Endothelial cell of umbilical vein (primary cell): Measurements from ENCODE around the gene EXOSC2. TPM values are rescaled to one million over a fixed set of nuclear protein-coding genes. Genes with fewer than 3 reads are reported as not detected.

Experiments used
- BruUV-seq: library from RNA; stranded (reverse); fragments of 400-500 nt; replicated peaks from 2 replicates; lab custom pipeline; 2021; lab: Mats Ljungman, UMichigan
- CTCF ChIA-PET: fragments of 300-600, 350-600 bp; sonication (Branson Sonifier 250); formaldehyde crosslinking; loops from one replicate; lab custom pipeline; 2021; ENCODE audit warnings: antibody characterized with exemption, inconsistent platforms; lab: Charles Lee
- POLR2A ChIA-PET: fragments of 300-600, 350-600 bp; sonication (Branson Sonifier 250); formaldehyde crosslinking; loops from one replicate; lab custom pipeline; 2021; ENCODE audit warnings: antibody characterized with exemption, inconsistent platforms; lab: Charles Lee
- DNase-seq: peaks from one replicate; pipeline ENCODE4 v3.0.0-alpha.2; 2011; ENCODE audit warnings: low read depth, low spot score
- FAIRE-seq: peaks from 2 replicates; lab custom pipeline; 2011; peaks lifted over from hg19 to GRCh38; lab: Jason Lieb, UNC
- H2AFZ ChIP-seq: 2 replicates; pipeline ENCODE4 v1.6.0; 2012; ENCODE audit warnings: low read depth, low read length, control low read depth, inconsistent platforms
- H3K27ac ChIP-seq: 2 replicates; pipeline ENCODE4 v1.5.1; 2011; ENCODE audit warnings: low read depth, mild to moderate bottlenecking, control low read depth, low read length, moderate library complexity; ENCODE audit not compliant: insufficient read depth
- H3K27me3 ChIP-seq, 2 experiments: 2 replicates each; pipeline versions ENCODE4 v1.6.0 to v1.6.1; 2011; ENCODE audit warnings: low read length in 2 of 2, mixed read lengths in 1 of 2; ENCODE audit not compliant: control insufficient read depth in 2 of 2, insufficient read depth in 2 of 2
- H3K36me3 ChIP-seq, 2 experiments: 2 replicates in 1 of 2; 3 replicates in 1 of 2; pipeline ENCODE4 v1.5.1; 2011; ENCODE audit warnings: low read length in 2 of 2, mild to moderate bottlenecking in 1 of 2, moderate library complexity in 1 of 2; ENCODE audit not compliant: control insufficient read depth in 2 of 2, insufficient read depth in 2 of 2; ENCODE audit errors: extremely low read depth in 1 of 2
- H3K4me1 ChIP-seq: 3 replicates; pipeline ENCODE4 v1.5.1; 2011; ENCODE audit warnings: mild to moderate bottlenecking, low read length; ENCODE audit not compliant: control insufficient read depth, insufficient read depth; ENCODE audit errors: extremely low read depth
- H3K4me2 ChIP-seq: 2 replicates; pipeline ENCODE4 v1.6.1; 2011; ENCODE audit warnings: low read length, control low read depth, mixed read lengths; ENCODE audit not compliant: insufficient read depth
- H3K4me3 ChIP-seq, 3 experiments: fragments of 200-600 bp in 1 of 3; sonication (generic), shearing (Covaris generic) in 1 of 3; replicated peaks in 1 of 3; 2 replicates each; pipeline ENCODE4 v1.5.1; 2011 to 2016; ENCODE audit warnings: control low read depth in 3 of 3, low read length in 3 of 3, mild to moderate bottlenecking in 2 of 3, inconsistent platforms in 1 of 3, low read depth in 1 of 3, moderate library complexity in 1 of 3; ENCODE audit not compliant: insufficient read depth in 1 of 3
- H3K79me2 ChIP-seq: 2 replicates; pipeline ENCODE4 v1.6.0; 2012; ENCODE audit warnings: low read length, inconsistent platforms; ENCODE audit not compliant: control insufficient read depth, insufficient read depth
- H3K9ac ChIP-seq: replicated peaks from 2 replicates; pipeline ENCODE3; 2011; ENCODE audit warnings: low read length, control low read depth; ENCODE audit not compliant: insufficient read depth; ENCODE audit errors: extremely low read depth
- H3K9me1 ChIP-seq: replicated peaks from 3 replicates; pipeline ENCODE4 v1.6.0; 2011; ENCODE audit warnings: mild to moderate bottlenecking, low read length; ENCODE audit not compliant: control insufficient read depth, insufficient read depth; ENCODE audit errors: extremely low read depth
- H3K9me3 ChIP-seq: replicated peaks from 2 replicates; pipeline ENCODE4 v1.5.1; 2012; ENCODE audit warnings: low read length, inconsistent platforms; ENCODE audit not compliant: control insufficient read depth, insufficient read depth
- H4K20me1 ChIP-seq: replicated peaks from 2 replicates; pipeline ENCODE3; 2011; ENCODE audit warnings: mild to moderate bottlenecking, low read length; ENCODE audit not compliant: control insufficient read depth, insufficient read depth; ENCODE audit errors: extremely low read depth
- EZH2 ChIP-seq: IDR thresholded peaks from 2 replicates; pipeline ENCODE4 v1.6.1; 2012; ENCODE audit warnings: borderline replicate concordance, low read depth, mild to moderate bottlenecking, moderate library complexity, low read length, inconsistent platforms; ENCODE audit not compliant: severe bottlenecking
- FOS ChIP-seq: IDR thresholded peaks from 2 replicates; pipeline ENCODE4 v1.6.1; 2011; ENCODE audit warnings: mild to moderate bottlenecking, low read length, moderate library complexity, borderline replicate concordance; ENCODE audit not compliant: insufficient read depth
- GATA2 ChIP-seq: IDR thresholded peaks from 2 replicates; pipeline ENCODE4 v1.7.0; 2011; ENCODE audit warnings: low read depth, mild to moderate bottlenecking, moderate library complexity, mixed read lengths, low read length; ENCODE audit not compliant: insufficient read length, insufficient read depth
- JUN ChIP-seq: IDR thresholded peaks from 2 replicates; pipeline ENCODE4 v1.6.1; 2011; ENCODE audit warnings: borderline replicate concordance, low read depth; ENCODE audit not compliant: insufficient read length, insufficient read depth
- MYC ChIP-seq: IDR thresholded peaks from one replicate; pipeline ENCODE4 v1.6.1; 2011; ENCODE audit warnings: mild to moderate bottlenecking, low read depth, low read length
- POLR2A ChIP-seq: IDR thresholded peaks from 2 replicates; pipeline ENCODE4 v1.6.1; 2012; ENCODE audit warnings: low read depth, mild to moderate bottlenecking, control low read depth, low read length
- POLR2AphosphoS5 ChIP-seq: IDR thresholded peaks from 2 replicates; pipeline ENCODE4 v1.6.1; 2012; ENCODE audit warnings: low read depth, mild to moderate bottlenecking, control low read depth, low read length, moderate library complexity; ENCODE audit not compliant: insufficient read depth
- dilution Hi-C: fragments of 300-500 bp; cut with MboI; formaldehyde crosslinking; loops from one replicate; pipeline ENCODE4 v1.15.0; 2019; ENCODE audit warnings: low sequenced_read_pairs; ENCODE audit not compliant: extremely low pct_ligation_motif_present
- intact Hi-C: fragments of 100-400 bp; cut with micrococcal nuclease; formaldehyde crosslinking; loops from one replicate; pipeline ENCODE4 v1.10.0; 2022
- polyA plus RNA-seq, 4 experiments: library from polyadenylated mRNA; depleted of rRNA in 3 of 4; stranded (reverse) in 3 of 4; unstranded in 1 of 4; fragments of >200 nt; gene quantifications; 2 replicates each; pipeline versions ENCODE4 v1.2.1 to v1.2.3, GENCODE V29; 2011 to 2012; ENCODE audit warnings: missing spikeins in 1 of 4
- total RNA-seq: library from RNA; stranded (reverse); gene quantifications from 2 replicates; pipeline ENCODE4 v1.2.3, GENCODE V29; 2021
- TF ChIP-seq, protein P1 (sequence below), 2 donors: IDR thresholded peaks; 1 replicate in 1 of 2; 2 replicates in 1 of 2; pipeline ENCODE4 v1.5.1; 2011; ENCODE audit warnings: low read length in 2 of 2, mild to moderate bottlenecking in 2 of 2, moderate library complexity in 2 of 2, control low read depth in 1 of 2, inconsistent platforms in 1 of 2, low read depth in 1 of 2; ENCODE audit not compliant: insufficient read depth in 1 of 2; ENCODE audit errors: extremely low read depth in 1 of 2
- TF ChIP-seq, protein P2 (sequence below): IDR thresholded peaks from 2 replicates; pipeline ENCODE4 v1.6.1; 2011; ENCODE audit not compliant: insufficient read depth, insufficient read length

The EXOSC2 gene
- total and polyA plus RNA-seq, 2 donors (not counting 3 experiments of a cell fraction or from before 2014, with no cell fraction given), result 25.5 to 44.4 TPM

DNA sequence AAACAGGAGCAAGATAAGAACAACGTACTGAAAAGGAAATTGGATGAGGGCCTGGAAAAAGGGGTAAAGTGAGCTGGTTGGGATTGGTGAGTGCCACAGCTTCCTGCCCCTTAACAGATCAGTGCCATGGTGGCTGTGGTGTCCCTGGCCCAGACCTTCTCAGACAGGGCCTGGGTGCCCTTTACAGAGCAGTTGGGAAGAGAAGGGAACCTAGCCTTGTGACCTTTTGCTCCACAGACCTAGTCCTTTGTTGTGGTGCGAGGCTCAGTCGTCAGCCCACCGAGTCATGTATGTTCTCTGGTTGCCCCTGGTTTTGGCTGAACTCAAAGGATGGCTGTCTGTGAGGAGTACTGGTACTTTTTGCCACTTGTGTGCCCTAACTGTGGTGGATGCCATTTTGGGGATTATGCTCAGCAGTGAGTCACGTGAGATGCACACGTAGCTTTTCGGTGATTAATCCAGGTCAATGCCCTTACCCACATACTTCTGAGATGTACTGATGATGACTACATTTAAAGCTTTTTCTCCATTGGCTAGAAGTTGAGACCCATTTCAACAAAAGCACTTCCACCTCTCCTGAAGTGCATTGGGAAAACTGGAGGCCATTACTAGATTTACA, 48.4 kb downstream of the EXOSC2 start:
- H3K4me1 ChIP-seq, result peaks cover 19% of the 10 kb centered on the region
- no peak for FAIRE-seq
- H3K9me1 ChIP-seq, result no peaks in the 10 kb centered on the region
- no peak for DNase-seq
- no peak overlapping the region for H3K27ac ChIP-seq
- H3K27me3 ChIP-seq, result no peaks in the 10 kb centered on the region
- peak; percentile 48 for TF ChIP-seq JUN
- TF ChIP-seq FOS, result no peak
- H3K79me2 ChIP-seq, result peaks cover 49% of the 10 kb centered on the region
- H3K4me2 ChIP-seq, result no peak overlapping the region
- intact Hi-C loops, result no loop called here
- BruUV-seq, result no TSS peak
- H3K9me3 ChIP-seq, result no peaks in the 10 kb centered on the region
- no peak overlapping the region for H2AFZ ChIP-seq
- dilution Hi-C loops, result no loop called here
- no peak overlapping the region for H3K9ac ChIP-seq
- no peak overlapping the region for H3K4me3 ChIP-seq
- CTCF ChIA-PET, result interaction anchor here (0.6 to 1.8 kb wide), 5 partner anchors 10 to 128 kb away, joined by 3 to 8 read pairs (median 4); no protein-coding TSS in a partner anchor
- POLR2A ChIA-PET, result no interaction called here
- no peaks in the 10 kb centered on the region for H4K20me1 ChIP-seq
- H3K36me3 ChIP-seq, result no peaks in the 10 kb centered on the region

DNA sequence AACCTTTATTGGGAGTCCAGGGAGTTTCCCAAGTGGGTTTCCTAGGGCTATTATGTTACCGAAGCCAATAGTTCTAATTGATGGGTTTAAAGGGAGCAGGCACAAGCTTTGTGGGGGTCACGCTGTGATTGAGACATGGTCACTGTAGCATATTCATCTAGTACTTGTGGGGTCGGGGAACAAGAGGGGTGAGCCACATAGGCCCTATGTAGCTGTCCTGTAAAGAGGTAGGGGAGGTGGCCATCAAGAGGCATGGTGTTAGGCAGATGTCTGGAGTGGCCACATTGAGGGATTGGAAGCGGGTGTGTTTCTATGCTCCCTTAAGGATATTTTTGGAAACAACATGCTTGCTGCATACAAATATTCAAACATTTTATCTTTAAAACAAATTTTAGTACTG, 50.1 kb downstream of the EXOSC2 start:
- DNase-seq, result no peak
- BruUV-seq, result no TSS peak
- FAIRE-seq, result no peak
- H3K79me2 ChIP-seq, result peaks cover 54% of the 10 kb centered on the region
- no peak overlapping the region for H3K9ac ChIP-seq
- no peaks in the 10 kb centered on the region for H3K9me3 ChIP-seq
- TF ChIP-seq, protein P1, sequence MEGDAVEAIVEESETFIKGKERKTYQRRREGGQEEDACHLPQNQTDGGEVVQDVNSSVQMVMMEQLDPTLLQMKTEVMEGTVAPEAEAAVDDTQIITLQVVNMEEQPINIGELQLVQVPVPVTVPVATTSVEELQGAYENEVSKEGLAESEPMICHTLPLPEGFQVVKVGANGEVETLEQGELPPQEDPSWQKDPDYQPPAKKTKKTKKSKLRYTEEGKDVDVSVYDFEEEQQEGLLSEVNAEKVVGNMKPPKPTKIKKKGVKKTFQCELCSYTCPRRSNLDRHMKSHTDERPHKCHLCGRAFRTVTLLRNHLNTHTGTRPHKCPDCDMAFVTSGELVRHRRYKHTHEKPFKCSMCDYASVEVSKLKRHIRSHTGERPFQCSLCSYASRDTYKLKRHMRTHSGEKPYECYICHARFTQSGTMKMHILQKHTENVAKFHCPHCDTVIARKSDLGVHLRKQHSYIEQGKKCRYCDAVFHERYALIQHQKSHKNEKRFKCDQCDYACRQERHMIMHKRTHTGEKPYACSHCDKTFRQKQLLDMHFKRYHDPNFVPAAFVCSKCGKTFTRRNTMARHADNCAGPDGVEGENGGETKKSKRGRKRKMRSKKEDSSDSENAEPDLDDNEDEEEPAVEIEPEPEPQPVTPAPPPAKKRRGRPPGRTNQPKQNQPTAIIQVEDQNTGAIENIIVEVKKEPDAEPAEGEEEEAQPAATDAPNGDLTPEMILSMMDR (IDR thresholded peaks at IDR 0.05; ENCODE audit: extremely low read depth in 1 of 2, insufficient read depth in 1 of 2, low read depth in 1 of 2, low read length in 2 of 2), result no peak
- no peak for TF ChIP-seq POLR2AphosphoS5
- no peak for TF ChIP-seq MYC
- TF ChIP-seq POLR2A, result no peak
- no peak for TF ChIP-seq FOS
- TF ChIP-seq, protein P2, sequence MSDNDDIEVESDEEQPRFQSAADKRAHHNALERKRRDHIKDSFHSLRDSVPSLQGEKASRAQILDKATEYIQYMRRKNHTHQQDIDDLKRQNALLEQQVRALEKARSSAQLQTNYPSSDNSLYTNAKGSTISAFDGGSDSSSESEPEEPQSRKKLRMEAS, result no peak
- TF ChIP-seq JUN, result no peak
- TF ChIP-seq GATA2, result no peak
- TF ChIP-seq EZH2, result no peak
- dilution Hi-C loops (no loop called here), intact Hi-C loops (no loop called here)
- no peaks in the 10 kb centered on the region for H3K36me3 ChIP-seq
- H3K27ac ChIP-seq, result no peak overlapping the region
- ChIA-PET POLR2A (no interaction called here), CTCF (no interaction called here)
- no peaks in the 10 kb centered on the region for H3K27me3 ChIP-seq
- H3K4me3 ChIP-seq, result no peak overlapping the region
- H4K20me1 ChIP-seq, result no peaks in the 10 kb centered on the region
- H3K9me1 ChIP-seq, result no peaks in the 10 kb centered on the region
- H3K4me2 ChIP-seq, result no peak overlapping the region
- H3K4me1 ChIP-seq, result peaks cover 23% of the 10 kb centered on the region
- H2AFZ ChIP-seq, result no peak overlapping the region
